ENCODE results near the gene TBXA2R. TPM values are rescaled to one million over a fixed set of nuclear protein-coding genes. Genes with fewer than 3 reads are reported as not detected.

Gene TBXA2R
- total RNA-seq, 1 experiment from 2014 or later, result not detected

- intact Hi-C loops (cut with micrococcal nuclease; ENCODE audit: unreplicated experiment), result no loop called here
These were observed 54.9 kb downstream of the TBXA2R start for GRCh38 chr19:3551792-3552095.

GRCh38 chr19:3550947-3551791, 55.5 kb downstream of the TBXA2R start:
- no peak for DNase-seq
- Histone ChIP-seq H3K4me1 (replicated peaks; ENCODE audit: insufficient read depth) (peaks cover 5% of the 10 kb centered on the region; the same call in 1 of the 2 replicates), H3K27me3 (ENCODE audit: insufficient read depth, low read depth) (no peaks in the 10 kb centered on the region), H3K27ac (no peak overlapping the region), H3K4me2 (no peak overlapping the region), H3K4me3 (no peak overlapping the region), H3F3A (ENCODE audit: insufficient read depth, low read depth) (no peaks in the 10 kb centered on the region), H3K79me2 (ENCODE audit: low read depth) (peaks cover 13% of the 10 kb centered on the region), H3K9me3 (ENCODE audit: insufficient read depth, low read depth) (no peaks in the 10 kb centered on the region), H3K36me3 (ENCODE audit: low read depth) (no peaks in the 10 kb centered on the region), H4K20me1 (ENCODE audit: insufficient read depth) (peaks cover 7% of the 10 kb centered on the region; the same call in 1 of the 2 replicates), H2AFZ (no peak overlapping the region), H3K9me2 (ENCODE audit: insufficient read depth) (no peaks in the 10 kb centered on the region)
- TF ChIP-seq EZH2 (IDR thresholded peaks at IDR 0.05; ENCODE audit: low read depth) (no peak), CTCF (conservative IDR thresholded peaks at IDR 0.05) (no peak)
- ChIA-PET CTCF (no interaction called here), POLR2A (ENCODE audit: unreplicated experiment) (no interaction called here)
- no TSS peak for BruUV-seq (replicated peaks)
- intact Hi-C loops (cut with micrococcal nuclease; ENCODE audit: unreplicated experiment), result no loop called here

More at GRCh38 chr19:3551792-3552095, 54.9 kb downstream of the TBXA2R start:
- no peak overlapping the region for H3K27ac ChIP-seq
- no peaks in the 10 kb centered on the region for H3K9me2 ChIP-seq (ENCODE audit: insufficient read depth)
- no TSS peak for BruUV-seq (replicated peaks)
- TF ChIP-seq EZH2 (IDR thresholded peaks at IDR 0.05; ENCODE audit: low read depth) (no peak), CTCF (conservative IDR thresholded peaks at IDR 0.05) (no peak)
- ChIA-PET CTCF (no interaction called here), POLR2A (ENCODE audit: unreplicated experiment) (no interaction called here)
- H4K20me1 ChIP-seq (ENCODE audit: insufficient read depth), result peaks cover 11% of the 10 kb centered on the region
- no peak overlapping the region for H3K4me3 ChIP-seq
- H3K9me3 ChIP-seq (ENCODE audit: insufficient read depth, low read depth), result no peaks in the 10 kb centered on the region
- H2AFZ ChIP-seq, result no peak overlapping the region
- DNase-seq, result no peak
- peaks cover 10% of the 10 kb centered on the region; the same call in 1 of the 2 replicates for H3K4me1 ChIP-seq (replicated peaks; ENCODE audit: insufficient read depth)
- H3K79me2 ChIP-seq (ENCODE audit: low read depth), result peaks cover 19% of the 10 kb centered on the region
- no peaks in the 10 kb centered on the region for H3K36me3 ChIP-seq (ENCODE audit: low read depth)
- no peak overlapping the region for H3K4me2 ChIP-seq
- no peaks in the 10 kb centered on the region for H3K27me3 ChIP-seq (ENCODE audit: insufficient read depth, low read depth)
- no peaks in the 10 kb centered on the region for H3F3A ChIP-seq (ENCODE audit: insufficient read depth, low read depth)

- Histone ChIP-seq H3K27ac (no peak overlapping the region), H4K20me1 (ENCODE audit: insufficient read depth) (no peaks in the 10 kb centered on the region; the same call in 1 of the 2 replicates), H3K27me3 (ENCODE audit: insufficient read depth, low read depth) (no peaks in the 10 kb centered on the region), H3K9me3 (ENCODE audit: insufficient read depth, low read depth) (no peaks in the 10 kb centered on the region), H3K79me2 (ENCODE audit: low read depth) (no peaks in the 10 kb centered on the region), H2AFZ (no peak overlapping the region), H3K36me3 (ENCODE audit: low read depth) (no peaks in the 10 kb centered on the region), H3F3A (ENCODE audit: insufficient read depth, low read depth) (no peaks in the 10 kb centered on the region), H3K4me3 (no peak overlapping the region), H3K9me2 (ENCODE audit: insufficient read depth) (no peaks in the 10 kb centered on the region), H3K4me1 (replicated peaks; ENCODE audit: insufficient read depth) (no peaks in the 10 kb centered on the region), H3K4me2 (no peak overlapping the region)
- ChIA-PET CTCF (no interaction called here), POLR2A (ENCODE audit: unreplicated experiment) (interaction anchor here (0.7 kb wide), 1 partner anchor 1601 kb away, joined by 6 read pairs; no protein-coding TSS in a partner anchor)
- no peak for DNase-seq
- TF ChIP-seq CTCF (conservative IDR thresholded peaks at IDR 0.05) (no peak), EZH2 (IDR thresholded peaks at IDR 0.05; ENCODE audit: low read depth) (no peak)
- intact Hi-C loops (cut with micrococcal nuclease; ENCODE audit: unreplicated experiment), result loop anchor here (5.0 kb wide), 1 partner anchor 657 kb away; no protein-coding TSS in a partner anchor
- BruUV-seq (replicated peaks), result no TSS peak
These were observed 56.9 kb downstream of the TBXA2R start for GRCh38 chr19:3549816-3550215.

All from PC-9 (cell line).